ENCODE data around the gene TAF10. TPM values are rescaled to one million over a fixed set of nuclear protein-coding genes. Genes with fewer than 3 reads are reported as not detected.

The TAF10 gene
- total RNA-seq, 1 donor from 2014 or later, result 124 TPM

DNA sequence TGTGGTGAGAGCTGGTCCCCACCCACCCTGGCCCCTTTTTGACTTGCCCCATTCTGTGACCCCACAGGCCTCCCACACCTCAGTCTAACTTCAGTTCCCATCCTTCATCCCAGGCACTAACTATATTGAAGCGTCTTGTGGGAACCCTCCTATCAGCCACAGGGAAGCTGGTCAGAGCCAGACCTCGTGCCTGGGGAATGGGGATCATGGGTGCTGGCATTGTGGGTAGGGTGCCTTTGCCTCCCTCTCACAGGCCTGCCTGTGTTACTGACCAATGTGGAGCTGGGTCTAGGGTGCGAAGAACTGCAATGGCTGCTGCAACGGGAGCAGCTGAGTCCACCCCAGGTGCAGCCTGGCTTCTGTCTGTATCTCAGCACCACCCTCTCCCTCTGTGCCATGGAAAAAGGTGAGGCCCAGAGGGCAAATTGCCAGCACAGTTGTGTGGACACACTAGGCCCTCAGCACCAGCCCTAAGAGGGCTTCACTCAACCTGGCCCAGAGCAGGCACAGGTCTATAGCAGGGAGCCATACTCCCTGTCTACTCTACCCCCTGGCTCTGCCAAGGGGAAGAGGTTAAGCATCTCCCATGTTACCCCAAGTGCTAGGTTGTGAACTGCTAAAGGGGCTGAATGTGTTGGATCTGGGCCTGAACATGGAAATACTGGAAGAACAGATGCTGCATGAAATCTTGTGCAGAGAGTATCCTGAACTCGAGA, 45.9 kb downstream of the TAF10 start:
- Mint-ChIP-seq H3K27me3 (ENCODE audit: unreplicated experiment) (peaks cover 9% of the 10 kb centered on the region), H3K4me3 (ENCODE audit: unreplicated experiment) (no peak overlapping the region), H3K9me3 (ENCODE audit: unreplicated experiment) (peaks cover 1% of the 10 kb centered on the region), H3K36me3 (ENCODE audit: unreplicated experiment) (no peaks in the 10 kb centered on the region), H3K4me1 (ENCODE audit: low read depth, unreplicated experiment) (no peaks in the 10 kb centered on the region), H3K27ac (ENCODE audit: unreplicated experiment) (no peak overlapping the region)
- DNase-seq, result no peak
- TF ChIP-seq, protein P1, sequence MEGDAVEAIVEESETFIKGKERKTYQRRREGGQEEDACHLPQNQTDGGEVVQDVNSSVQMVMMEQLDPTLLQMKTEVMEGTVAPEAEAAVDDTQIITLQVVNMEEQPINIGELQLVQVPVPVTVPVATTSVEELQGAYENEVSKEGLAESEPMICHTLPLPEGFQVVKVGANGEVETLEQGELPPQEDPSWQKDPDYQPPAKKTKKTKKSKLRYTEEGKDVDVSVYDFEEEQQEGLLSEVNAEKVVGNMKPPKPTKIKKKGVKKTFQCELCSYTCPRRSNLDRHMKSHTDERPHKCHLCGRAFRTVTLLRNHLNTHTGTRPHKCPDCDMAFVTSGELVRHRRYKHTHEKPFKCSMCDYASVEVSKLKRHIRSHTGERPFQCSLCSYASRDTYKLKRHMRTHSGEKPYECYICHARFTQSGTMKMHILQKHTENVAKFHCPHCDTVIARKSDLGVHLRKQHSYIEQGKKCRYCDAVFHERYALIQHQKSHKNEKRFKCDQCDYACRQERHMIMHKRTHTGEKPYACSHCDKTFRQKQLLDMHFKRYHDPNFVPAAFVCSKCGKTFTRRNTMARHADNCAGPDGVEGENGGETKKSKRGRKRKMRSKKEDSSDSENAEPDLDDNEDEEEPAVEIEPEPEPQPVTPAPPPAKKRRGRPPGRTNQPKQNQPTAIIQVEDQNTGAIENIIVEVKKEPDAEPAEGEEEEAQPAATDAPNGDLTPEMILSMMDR (IDR thresholded peaks at IDR 0.05; ENCODE audit: partially characterized antibody, unreplicated experiment), result no peak

DNA sequence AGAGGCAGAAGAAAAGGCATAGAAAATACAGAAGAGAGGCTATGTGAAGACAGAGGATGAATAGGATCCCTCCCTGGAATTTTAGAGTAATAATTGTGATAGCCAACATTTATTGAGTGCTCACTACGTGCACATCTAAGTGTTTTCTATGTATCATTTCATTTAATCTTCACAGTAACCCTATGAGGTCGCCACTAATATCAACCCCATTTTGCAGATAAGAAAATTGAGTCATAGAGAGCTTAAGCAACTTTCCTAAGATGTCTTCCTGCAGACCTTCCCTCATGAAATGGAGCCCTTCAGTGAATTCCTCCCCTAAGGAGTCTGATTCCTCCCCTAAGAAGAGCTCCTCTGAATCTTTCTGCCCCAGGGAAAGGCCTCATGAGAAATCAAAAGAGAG, 46.7 kb downstream of the TAF10 start:
- Mint-ChIP-seq H3K27me3 (ENCODE audit: unreplicated experiment) (peaks cover 9% of the 10 kb centered on the region), H3K27ac (ENCODE audit: unreplicated experiment) (no peak overlapping the region), H3K9me3 (ENCODE audit: unreplicated experiment) (peaks cover 1% of the 10 kb centered on the region), H3K4me1 (ENCODE audit: low read depth, unreplicated experiment) (no peaks in the 10 kb centered on the region), H3K4me3 (ENCODE audit: unreplicated experiment) (no peak overlapping the region), H3K36me3 (ENCODE audit: unreplicated experiment) (no peaks in the 10 kb centered on the region)
- DNase-seq, result no peak
- TF ChIP-seq, protein P1 (IDR thresholded peaks at IDR 0.05; ENCODE audit: partially characterized antibody, unreplicated experiment), result no peak

DNA sequence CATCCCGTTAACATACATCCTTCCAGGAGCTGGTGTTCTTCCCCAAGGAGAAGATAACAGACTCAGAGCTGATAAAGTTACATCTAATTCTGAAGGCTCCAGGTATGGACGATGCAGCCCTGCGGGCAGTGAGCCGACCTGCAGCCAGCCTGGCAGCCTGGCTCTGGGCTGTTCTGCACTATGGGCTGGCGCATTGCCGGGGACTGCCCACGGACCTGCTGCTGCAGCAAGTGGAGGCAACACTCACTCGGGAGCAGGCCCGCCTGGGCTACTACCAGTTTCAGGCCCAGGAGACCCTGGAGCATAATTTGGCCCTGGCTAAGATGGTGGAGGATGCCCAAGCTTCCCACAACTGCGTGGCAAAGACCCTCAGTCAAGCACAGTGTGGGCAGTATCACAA, 48.3 kb downstream of the TAF10 start:
- no peak for DNase-seq
- H3K27ac Mint-ChIP-seq (ENCODE audit: unreplicated experiment), result no peak overlapping the region
- no peaks in the 10 kb centered on the region for H3K36me3 Mint-ChIP-seq (ENCODE audit: unreplicated experiment)
- no peaks in the 10 kb centered on the region for H3K4me1 Mint-ChIP-seq (ENCODE audit: low read depth, unreplicated experiment)
- TF ChIP-seq, protein P1 (IDR thresholded peaks at IDR 0.05; ENCODE audit: partially characterized antibody, unreplicated experiment), result no peak
- no peak overlapping the region for H3K4me3 Mint-ChIP-seq (ENCODE audit: unreplicated experiment)
- peaks cover 8% of the 10 kb centered on the region for H3K27me3 Mint-ChIP-seq (ENCODE audit: unreplicated experiment)
- H3K9me3 Mint-ChIP-seq (ENCODE audit: unreplicated experiment), result peaks cover 1% of the 10 kb centered on the region

DNA sequence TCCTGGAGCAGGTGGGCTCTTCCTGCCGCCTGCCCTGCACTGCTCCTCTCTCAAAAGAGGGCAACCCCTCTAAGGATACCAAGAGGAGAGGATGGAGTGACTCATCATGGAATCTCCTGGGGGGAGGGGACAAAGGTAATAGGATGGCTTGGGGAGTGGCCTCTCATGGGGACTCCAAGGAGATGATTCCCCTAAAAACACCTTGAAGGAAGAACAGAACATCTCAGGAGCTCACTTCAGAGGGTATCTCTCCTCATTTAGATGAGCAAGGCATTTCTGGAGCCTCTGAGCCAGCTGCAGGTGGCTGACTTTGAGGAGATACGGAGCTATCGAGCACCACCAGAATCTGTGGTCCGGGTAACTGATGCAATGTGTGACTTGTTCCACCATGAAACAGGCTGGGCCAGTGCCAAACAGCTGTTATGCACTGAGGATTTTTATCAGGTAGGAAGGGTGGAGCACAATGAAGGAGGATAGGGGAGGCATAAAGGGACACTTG, 48.8 kb downstream of the TAF10 start:
- DNase-seq, result no peak
- H3K9me3 Mint-ChIP-seq (ENCODE audit: unreplicated experiment), result peaks cover 1% of the 10 kb centered on the region
- no peaks in the 10 kb centered on the region for H3K36me3 Mint-ChIP-seq (ENCODE audit: unreplicated experiment)
- no peak overlapping the region for H3K27ac Mint-ChIP-seq (ENCODE audit: unreplicated experiment)
- H3K4me1 Mint-ChIP-seq (ENCODE audit: low read depth, unreplicated experiment), result no peaks in the 10 kb centered on the region
- TF ChIP-seq, protein P1 (IDR thresholded peaks at IDR 0.05; ENCODE audit: partially characterized antibody, unreplicated experiment), result no peak
- no peak overlapping the region for H3K4me3 Mint-ChIP-seq (ENCODE audit: unreplicated experiment)
- H3K27me3 Mint-ChIP-seq (ENCODE audit: unreplicated experiment), result peaks cover 7% of the 10 kb centered on the region

DNA sequence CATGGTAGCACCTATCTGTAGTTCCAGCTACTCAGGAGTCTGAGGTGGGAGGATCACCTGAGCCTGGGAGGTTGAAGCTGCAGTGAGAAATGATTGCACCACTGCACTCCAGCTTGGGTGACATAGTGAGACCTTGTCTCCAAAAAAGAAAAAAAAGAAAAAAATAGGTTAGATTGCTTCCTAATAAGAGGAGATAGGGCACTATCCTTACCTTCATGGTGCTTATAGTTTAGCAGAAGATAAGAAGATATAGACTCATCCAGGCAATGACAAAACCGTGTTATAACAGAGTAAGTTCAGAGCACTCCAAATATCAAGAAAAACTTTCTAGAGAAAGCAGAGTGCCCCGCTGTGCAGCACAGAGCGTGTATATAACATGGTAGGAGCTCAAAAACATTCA, 50.7 kb downstream of the TAF10 start:
- Mint-ChIP-seq H3K36me3 (ENCODE audit: unreplicated experiment) (no peaks in the 10 kb centered on the region), H3K27me3 (ENCODE audit: unreplicated experiment) (peaks cover 7% of the 10 kb centered on the region), H3K4me1 (ENCODE audit: low read depth, unreplicated experiment) (no peaks in the 10 kb centered on the region), H3K27ac (ENCODE audit: unreplicated experiment) (no peak overlapping the region), H3K4me3 (ENCODE audit: unreplicated experiment) (no peak overlapping the region), H3K9me3 (ENCODE audit: unreplicated experiment) (peaks cover 1% of the 10 kb centered on the region)
- TF ChIP-seq, protein P1 (IDR thresholded peaks at IDR 0.05; ENCODE audit: partially characterized antibody, unreplicated experiment), result no peak
- DNase-seq, result no peak

Measured in glutamatergic neuron (in vitro differentiated cells).